MG63 (cell line): Measurements from ENCODE around the gene SDR9C7. TPM values are rescaled to one million over a fixed set of nuclear protein-coding genes. Genes with fewer than 3 reads are reported as not detected.

Source experiments
- total RNA-seq: library from RNA; depleted of rRNA; stranded (reverse); fragments of >200 nt; shearing (Covaris generic); gene quantifications from 2 replicates; pipeline ENCODE4 v1.2.3, GENCODE V29; 2014; ENCODE audit warnings: low replicate concordance; rRNA removed

The SDR9C7 gene
- total RNA-seq, 1 experiment from 2014 or later: not detected

Other genes starting within 250 kb of the SDR9C7 start
- 52.8 and 98.9 TPM in 2 replicates for gene PTGES3, start 246.1 kb downstream of the SDR9C7 start, total RNA-seq
- gene NACA, start 209.1 kb downstream of the SDR9C7 start, total RNA-seq: 1,715 and 2,709 TPM in 2 replicates
- gene PRIM1, start 182.1 kb downstream of the SDR9C7 start, total RNA-seq: 25.1 and 44.7 TPM in 2 replicates
- 0.44 and 3.0 TPM in 2 replicates for gene HSD17B6, start 171.1 kb downstream of the SDR9C7 start, total RNA-seq
- not detected in 2 replicates for gene RDH16, start 23.2 kb upstream of the SDR9C7 start, total RNA-seq
- gene ZBTB39, start 72.1 kb upstream of the SDR9C7 start, total RNA-seq: 3.1 and 3.3 TPM in 2 replicates
- gene TAC3, start 82.1 kb upstream of the SDR9C7 start, total RNA-seq: 0.36 TPM in 1 of 2 replicates, not detected in the other
- gene MYO1A, start 115.7 kb upstream of the SDR9C7 start, total RNA-seq: not detected in 2 replicates
- 14.6 and 14.9 TPM in 2 replicates for gene NEMP1, start 144.4 kb upstream of the SDR9C7 start, total RNA-seq
- 28.7 and 45.1 TPM in 2 replicates for gene NAB2, start 154.7 kb upstream of the SDR9C7 start, total RNA-seq
- 53.6 and 59.7 TPM in 2 replicates for gene STAT6, start 177.0 kb upstream of the SDR9C7 start, total RNA-seq
- gene LRP1, start 194.1 kb upstream of the SDR9C7 start, total RNA-seq: 29.1 and 39.0 TPM in 2 replicates
- not detected in 2 replicates for gene LRP1-AS, start 213.2 kb upstream of the SDR9C7 start, total RNA-seq